Measurements from ENCODE around the gene RTBDN.

GRCh38 chr19:12880551-12881171 is 46.3 kb upstream of the RTBDN start:
- TF ChIP-seq CTCF (IDR thresholded peaks at IDR 0.05; ENCODE audit: borderline replicate concordance, extremely low read depth, low read length, poor library complexity, severe bottlenecking): no peak
- TF ChIP-seq EZH2 (IDR thresholded peaks at IDR 0.05; ENCODE audit: borderline replicate concordance, low read depth, low read length, severe bottlenecking): no peak

All from DND-41 (cell line).